ENCODE results near the gene ADRM1.

ADRM1 gene

GRCh38 chr20:62281161-62281933 lies 21.4 kb upstream of the ADRM1 start:
- DNase-seq: no peak

DNA sequence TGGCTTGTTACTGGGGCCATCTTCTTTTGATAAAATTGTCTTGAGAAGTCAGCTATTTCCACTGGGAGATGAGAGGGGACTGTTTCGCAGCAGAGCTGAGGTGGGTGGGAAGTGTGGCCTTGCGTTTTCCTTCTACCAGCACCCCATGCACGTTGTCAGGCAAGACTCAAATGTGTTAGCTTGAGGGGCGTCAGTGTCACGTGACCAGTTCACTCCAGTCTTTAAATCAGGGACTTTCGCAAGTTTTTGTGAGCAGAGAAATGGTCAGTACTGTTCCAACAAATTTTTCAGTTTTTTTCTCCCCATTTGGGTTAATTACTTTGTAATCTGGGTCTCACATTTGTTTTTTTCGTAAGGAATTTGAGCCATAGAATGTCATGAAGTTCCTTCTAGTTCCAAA lies 20.7 kb upstream of the ADRM1 start:
- no peak for DNase-seq

DNA sequence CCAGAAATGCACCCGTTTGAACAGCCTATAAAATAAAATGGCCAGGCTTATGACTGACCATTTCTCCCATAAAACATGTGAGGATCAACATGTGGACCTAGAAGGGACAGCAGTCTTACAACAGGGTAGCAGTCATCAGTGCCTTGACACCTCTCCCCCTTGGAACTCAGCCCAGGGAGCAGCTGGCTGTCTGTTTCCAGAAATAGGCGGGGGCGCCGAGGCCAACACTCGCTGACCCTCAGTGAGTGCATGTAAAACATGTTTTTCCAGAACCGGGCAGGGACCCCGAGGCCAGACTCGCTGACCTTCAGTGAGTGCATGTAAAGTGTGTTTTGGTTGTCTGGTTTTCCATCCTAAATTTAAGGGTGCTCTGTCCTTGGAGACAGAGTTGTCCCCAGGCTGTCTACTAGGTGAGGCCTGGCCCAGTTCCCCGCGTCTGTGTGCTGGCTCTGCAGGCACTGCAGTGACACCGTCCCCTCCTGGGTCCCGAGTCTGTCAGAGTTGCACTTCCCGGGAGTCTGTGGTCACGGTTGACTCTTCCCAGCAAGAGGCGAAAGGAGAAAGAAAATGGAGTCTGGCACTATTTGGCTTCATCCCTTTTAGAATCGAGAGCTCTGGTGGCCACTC lies 19.8 kb upstream of the ADRM1 start:
- no peak for DNase-seq

GRCh38 chr20:62284448-62284847 lies 18.3 kb upstream of the ADRM1 start:
- no peak for DNase-seq

GRCh38 chr20:62285151-62285550 lies 17.6 kb upstream of the ADRM1 start:
- DNase-seq: no peak

DNA sequence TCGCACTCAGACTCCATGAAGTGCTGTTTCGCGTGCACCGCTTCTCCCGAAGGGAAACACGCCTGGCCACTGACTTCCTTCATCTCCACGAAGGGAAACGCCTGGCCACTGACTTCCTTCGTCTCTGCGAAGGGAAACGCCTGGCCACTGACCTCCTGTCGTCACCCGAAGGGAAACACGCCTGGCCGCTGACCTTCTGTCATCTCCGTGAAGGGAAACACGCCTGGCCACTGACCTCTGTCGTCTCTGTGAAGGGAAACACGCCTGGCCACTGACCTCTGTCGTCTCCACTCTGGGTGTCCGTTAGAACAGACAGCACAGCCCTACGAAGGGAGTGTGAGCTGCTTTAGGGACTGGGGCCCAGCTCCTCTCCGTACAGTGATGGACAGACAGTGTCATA lies 17.1 kb upstream of the ADRM1 start:
- no peak for DNase-seq

GRCh38 chr20:62286493-62287064 lies 16.2 kb upstream of the ADRM1 start:
- DNase-seq: peak in 1 of 2 experiments; percentile 42

DNA sequence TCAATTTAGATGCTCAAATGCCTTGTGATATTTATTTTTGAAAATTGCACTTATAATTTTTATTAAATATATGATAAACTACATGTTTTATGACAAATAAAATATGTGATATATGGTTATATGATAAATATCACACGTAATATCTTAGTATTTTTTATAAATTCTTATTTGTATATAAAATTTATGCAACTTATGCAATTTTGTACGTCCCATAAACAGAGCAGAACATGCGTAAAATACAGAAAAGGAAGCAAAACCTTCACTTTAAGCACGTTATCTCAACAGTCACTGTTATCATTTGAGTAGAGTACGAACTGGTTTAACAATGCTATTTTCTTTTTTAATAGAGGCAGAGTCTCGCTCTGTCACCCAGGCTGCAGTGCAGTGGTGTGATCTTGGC lies 15.7 kb upstream of the ADRM1 start:
- no peak for DNase-seq

GRCh38 chr20:62287759-62288534 lies 14.8 kb upstream of the ADRM1 start:
- DNase-seq: no peak

DNA sequence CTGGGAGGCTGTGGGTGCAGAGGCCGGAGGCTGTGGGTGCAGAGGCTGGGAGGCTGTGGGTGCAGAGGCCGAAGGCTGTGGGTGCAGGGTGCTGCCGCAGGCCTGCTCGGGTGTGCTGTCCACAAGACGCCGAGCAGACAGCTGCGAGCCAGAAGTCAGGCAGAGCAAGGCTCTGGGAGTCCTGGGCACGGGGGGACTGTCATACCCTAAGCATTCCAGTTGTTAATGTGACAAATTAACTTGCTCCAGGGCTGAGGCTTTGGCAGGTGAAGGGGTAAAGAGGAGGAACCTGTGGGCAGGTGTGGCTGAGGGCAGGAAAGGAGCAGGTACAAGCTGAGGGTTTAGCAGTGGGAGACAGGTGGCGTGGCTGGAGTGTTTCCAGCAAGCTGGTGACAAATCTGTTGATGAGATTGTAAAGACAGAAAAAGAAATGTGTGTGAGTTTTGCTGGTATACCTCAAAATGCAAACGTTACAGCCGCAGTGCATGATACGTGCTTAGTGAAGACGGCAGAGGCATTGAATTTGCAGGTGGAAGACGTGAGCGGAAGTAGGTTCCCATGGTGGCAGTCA lies 14.2 kb upstream of the ADRM1 start:
- DNase-seq: peak in 1 of 2 experiments; percentile 30

DNA sequence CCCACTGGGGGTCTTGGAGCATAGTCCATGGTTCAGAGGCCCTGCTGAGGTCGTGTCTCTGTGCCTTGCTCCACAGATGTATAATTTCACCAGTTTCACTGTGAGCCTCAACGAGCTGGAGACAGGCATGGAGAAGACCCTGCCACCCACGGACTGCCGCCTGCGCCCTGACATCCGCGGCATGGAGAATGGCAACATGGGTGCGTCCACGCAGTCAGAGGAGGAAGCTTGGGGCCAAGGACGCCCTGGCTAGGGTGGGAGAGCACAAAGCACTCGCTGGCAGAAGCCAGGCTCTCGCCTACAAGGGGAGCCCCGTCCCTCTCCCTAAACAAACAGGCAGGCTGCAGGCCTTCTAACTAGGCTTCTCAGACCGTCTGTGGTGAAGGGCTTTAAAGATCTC lies 13.7 kb upstream of the ADRM1 start:
- no peak for DNase-seq

GRCh38 chr20:62289898-62290297 lies 12.9 kb upstream of the ADRM1 start:
- no peak for DNase-seq

DNA sequence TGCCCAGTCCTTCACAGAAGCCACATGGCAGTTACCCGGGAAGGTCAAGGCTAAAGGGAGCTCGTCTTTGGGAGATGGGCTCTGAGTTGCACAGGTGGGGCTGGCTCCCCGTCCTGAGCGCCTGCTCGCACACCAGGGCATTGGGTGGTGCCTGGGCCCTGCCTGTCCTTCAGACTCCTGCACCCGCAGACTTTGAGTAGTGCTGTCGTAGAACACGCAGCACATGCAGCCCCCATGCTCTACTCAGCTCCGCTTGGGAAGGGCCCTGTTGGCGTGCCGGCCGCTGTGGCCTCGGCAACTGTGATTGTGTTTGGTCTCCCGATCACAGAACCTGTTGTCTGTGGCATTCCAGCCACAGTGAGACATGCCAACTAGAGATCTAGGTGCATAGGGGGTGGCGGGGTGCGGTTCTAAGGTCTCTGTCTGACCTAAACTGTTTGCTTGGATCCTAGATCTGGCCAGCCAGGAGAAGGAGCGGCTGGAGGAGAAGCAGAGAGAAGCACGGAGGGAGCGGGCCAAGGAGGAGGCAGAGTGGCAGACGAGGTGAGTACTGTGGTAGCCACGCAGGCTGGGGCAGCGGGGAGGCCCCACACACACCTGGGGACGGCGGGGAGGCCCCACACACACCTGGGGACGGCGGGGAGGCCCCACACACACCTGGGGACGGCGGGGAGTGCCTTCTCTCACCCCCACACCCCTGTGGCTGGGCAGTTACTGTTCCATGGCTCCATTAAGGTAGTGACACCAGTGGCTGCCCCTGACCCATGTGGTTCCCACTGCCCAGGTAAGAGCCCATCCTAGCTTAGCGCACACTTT lies 11.3 kb upstream of the ADRM1 start:
- no peak for DNase-seq

DNA sequence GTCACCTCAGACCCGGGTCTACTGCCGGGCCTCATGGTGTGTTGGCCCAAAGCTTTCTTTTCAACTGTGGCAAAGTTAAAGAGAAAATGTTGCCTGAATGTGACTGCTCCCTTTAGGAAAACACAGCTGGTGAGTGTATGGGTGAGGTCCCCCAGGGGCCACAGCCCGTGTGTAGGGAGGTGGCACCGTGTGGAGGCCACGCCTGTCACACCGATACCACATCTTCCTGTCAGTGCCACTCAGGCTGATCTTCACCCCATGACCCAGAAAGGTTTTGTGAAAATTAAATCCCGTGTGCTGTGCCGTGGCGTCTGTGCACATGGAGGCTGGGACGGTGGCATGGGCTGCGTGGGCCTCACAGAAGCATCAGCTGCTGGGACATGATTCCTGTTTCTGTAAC lies 10.7 kb upstream of the ADRM1 start:
- DNase-seq: no peak

DNA sequence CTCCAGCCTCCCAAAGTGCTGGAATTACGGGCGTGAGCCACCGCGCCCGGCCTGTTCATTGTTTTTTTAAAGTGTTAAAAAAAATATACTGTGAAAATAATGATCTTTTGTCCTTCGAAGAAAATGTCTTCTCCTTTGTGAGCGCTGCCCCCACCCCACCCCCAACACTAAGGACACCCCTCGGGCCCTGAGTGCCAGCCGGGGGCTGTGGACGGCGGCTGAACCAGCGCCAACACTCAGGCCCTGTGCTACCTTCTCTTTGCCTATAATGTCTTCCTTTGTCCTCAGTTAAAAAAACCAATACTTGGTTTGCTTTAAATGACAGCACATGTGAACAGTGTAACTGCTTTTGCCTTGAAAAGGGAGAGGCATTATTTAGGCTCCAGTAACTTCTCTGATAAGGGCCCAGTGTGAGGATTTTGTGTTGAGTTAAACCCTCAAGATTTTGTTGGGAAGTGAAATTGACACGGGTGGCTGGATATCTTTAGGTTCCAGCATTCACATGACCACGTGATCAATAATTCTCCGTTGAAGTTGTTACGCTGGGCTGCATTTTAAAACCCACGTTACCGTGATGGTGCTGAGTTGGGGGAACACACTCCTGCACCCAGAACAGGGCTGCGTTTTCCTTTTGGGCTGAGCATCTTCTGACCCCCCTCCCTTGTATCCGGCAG lies 9.5 kb upstream of the ADRM1 start:
- no peak for DNase-seq

DNA sequence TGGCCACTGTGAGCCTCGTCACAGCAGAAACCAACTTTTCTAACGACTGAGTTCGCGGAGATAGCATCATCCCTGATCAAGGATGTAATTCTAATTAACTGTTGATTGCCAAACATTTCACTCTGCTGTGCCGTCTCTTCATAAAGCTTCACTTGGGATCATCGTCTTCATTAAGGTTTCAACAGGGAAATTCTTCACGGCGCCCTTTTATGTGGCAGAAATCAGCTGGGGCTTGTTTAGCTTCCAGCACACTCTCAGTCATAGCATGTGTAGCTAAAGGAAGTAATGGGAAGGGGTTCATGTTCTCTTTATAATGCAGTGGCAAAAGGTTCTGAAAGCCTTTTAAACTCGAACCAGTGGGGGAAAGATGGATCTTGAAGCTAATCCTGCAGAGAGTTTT lies 8.9 kb upstream of the ADRM1 start:
- DNase-seq: no peak

- DNase-seq: no peak
These were observed 8.3 kb upstream of the ADRM1 start for GRCh38 chr20:62294516-62294915.

GRCh38 chr20:62296724-62297448 lies 5.9 kb upstream of the ADRM1 start:
- no peak for DNase-seq

- DNase-seq: no peak
These were observed 5.2 kb upstream of the ADRM1 start for GRCh38 chr20:62297449-62298227.

GRCh38 chr20:62298577-62299249 lies 4.1 kb upstream of the ADRM1 start:
- DNase-seq: no peak
